Effector memory CD8-positive, alpha-beta T cell (primary cell): ENCODE results near the gene FAM120A.

Source experiments
- ATAC-seq: fragments of 150-1000 bp; cut with Tn5 transposase; replicated peaks from 2 replicates; pipeline ENCODE4 v1.10.0; 2021; ENCODE audit warnings: mild to moderate bottlenecking, moderate library complexity
- DNase-seq, 3 experiments: peaks; one replicate each; pipeline ENCODE4 v3.0.0; 2021
- H3K27ac Mint-ChIP-seq, 2 donors: one replicate each; pipeline ENCODE4 v1.8.0; 2022; ENCODE audit warnings: mild to moderate bottlenecking in 2 of 2, mixed read lengths in 2 of 2, moderate library complexity in 2 of 2
- H3K27me3 Mint-ChIP-seq, 2 donors: one replicate each; pipeline ENCODE4 v1.8.0; 2022; ENCODE audit warnings: mixed read lengths in 2 of 2
- H3K36me3 Mint-ChIP-seq: one replicate; pipeline ENCODE4 v1.8.0; 2022; ENCODE audit warnings: mild to moderate bottlenecking, moderate library complexity, mixed read lengths; ENCODE audit not compliant: insufficient read depth
- H3K4me1 Mint-ChIP-seq, 2 donors: one replicate each; pipeline ENCODE4 v1.8.0; 2022; ENCODE audit warnings: low read depth in 2 of 2, mixed read lengths in 2 of 2
- H3K4me3 Mint-ChIP-seq, 2 donors: one replicate each; pipeline ENCODE4 v1.8.0; 2022; ENCODE audit warnings: mild to moderate bottlenecking in 2 of 2, mixed read lengths in 2 of 2, moderate library complexity in 2 of 2
- H3K9me3 Mint-ChIP-seq, 2 donors: one replicate each; pipeline ENCODE4 v1.8.0; 2022; ENCODE audit warnings: mixed read lengths in 2 of 2

The FAM120A gene

DNA sequence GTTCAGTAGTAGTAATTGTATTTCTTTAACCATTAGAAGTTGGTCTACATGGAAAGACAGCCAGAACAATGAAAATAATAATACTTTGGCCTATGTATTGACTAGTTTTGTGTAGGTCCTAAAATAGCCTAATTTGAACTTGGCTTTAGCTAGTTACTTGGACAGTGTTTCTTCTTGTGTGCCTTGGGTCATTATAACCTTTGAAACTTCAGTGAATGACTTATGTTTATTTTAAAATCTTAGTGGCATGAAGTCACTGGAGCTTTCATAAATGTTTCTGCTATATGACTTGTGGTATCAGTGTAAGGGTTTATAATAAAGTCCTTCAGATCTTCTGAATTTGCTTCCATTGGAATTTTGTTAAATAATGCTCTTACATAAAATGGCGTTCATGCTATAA, 4.5 kb downstream of the FAM120A start:
- Mint-ChIP-seq H3K27ac (peak overlapping the region; percentile 19 to 51), H3K4me3 (peak overlapping the region in 1 of 2 donors; percentile 34), H3K4me1 (peaks cover 53 to 68% of the 10 kb centered on the region in 2 donors), H3K36me3 (peaks cover 24% of the 10 kb centered on the region), H3K27me3 (no peaks in the 10 kb centered on the region), H3K9me3 (no peaks in the 10 kb centered on the region)
- DNase-seq: no peak
- ATAC-seq: no peak

DNA sequence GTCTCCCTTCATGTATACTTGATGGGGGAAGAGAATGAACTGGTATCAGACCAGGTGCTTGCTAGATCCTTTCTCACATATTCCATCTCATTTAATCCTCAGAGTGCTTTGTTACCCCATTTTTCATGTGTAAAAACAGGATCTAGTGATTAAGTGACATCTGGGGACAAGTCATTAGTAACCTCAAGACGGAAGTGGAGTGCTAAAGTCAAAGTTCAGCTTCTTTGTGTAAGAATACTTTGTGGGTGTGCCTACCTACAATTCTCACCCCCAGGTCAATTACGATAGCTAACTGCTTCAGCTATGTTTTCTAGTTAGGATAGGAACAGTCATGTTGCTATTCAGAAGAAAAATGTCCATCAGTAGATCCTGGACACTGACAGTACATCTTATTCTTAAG, 5.0 kb downstream of the FAM120A start:
- ATAC-seq (no peak), DNase-seq (no peak)
- Mint-ChIP-seq H3K9me3 (no peaks in the 10 kb centered on the region), H3K27me3 (no peaks in the 10 kb centered on the region), H3K4me3 (peak overlapping the region; percentile 28 to 34), H3K27ac (peak overlapping the region; percentile 19 to 51), H3K36me3 (peaks cover 22% of the 10 kb centered on the region), H3K4me1 (peaks cover 55 to 70% of the 10 kb centered on the region in 2 donors)

DNA sequence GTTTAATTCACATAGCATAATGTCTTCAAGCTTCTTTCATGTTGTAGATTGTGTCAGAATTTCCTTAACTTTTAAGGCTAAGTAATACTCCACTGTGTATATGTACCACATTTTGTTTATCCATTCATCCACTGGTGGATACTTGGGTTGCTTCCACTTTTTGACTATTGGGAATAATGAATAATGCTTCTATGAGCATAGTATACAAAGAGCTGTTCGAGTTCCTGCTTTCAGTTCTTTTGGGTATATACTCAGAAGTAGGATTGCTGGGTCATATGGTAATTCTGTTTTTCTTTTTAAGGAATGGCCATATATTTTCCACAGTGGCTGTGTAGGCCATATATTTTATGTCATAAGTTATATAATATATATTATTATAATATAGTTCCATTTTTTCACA, 5.5 kb downstream of the FAM120A start:
- Mint-ChIP-seq H3K9me3 (no peaks in the 10 kb centered on the region), H3K36me3 (peaks cover 22% of the 10 kb centered on the region), H3K4me1 (peaks cover 55 to 70% of the 10 kb centered on the region in 2 donors), H3K4me3 (peak overlapping the region; percentile 28 to 34), H3K27me3 (no peaks in the 10 kb centered on the region), H3K27ac (peak overlapping the region in 1 of 2 donors; percentile 19)
- DNase-seq (no peak), ATAC-seq (no peak)

DNA sequence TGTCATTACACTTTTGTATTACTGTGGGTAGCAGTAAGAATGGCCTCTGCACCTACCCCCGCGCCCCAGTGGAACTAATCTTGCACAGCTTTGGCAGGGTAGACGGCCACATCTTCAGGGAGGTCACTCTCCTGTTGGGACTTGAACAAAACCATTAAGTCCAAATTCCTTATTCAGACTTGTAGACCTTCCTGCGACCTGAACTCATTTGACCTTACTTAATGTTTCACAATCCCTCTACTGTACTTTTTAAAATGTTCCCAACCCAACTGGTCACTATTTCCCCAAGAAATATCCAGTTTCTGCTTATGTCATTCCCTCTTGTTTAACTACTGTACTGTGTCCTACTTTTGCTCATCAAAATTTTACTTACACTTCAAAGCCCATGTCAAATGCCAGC, 7.2 kb downstream of the FAM120A start:
- H3K27me3 Mint-ChIP-seq: no peaks in the 10 kb centered on the region
- H3K36me3 Mint-ChIP-seq: peaks cover 6% of the 10 kb centered on the region
- peak overlapping the region; percentile 19 to 74 for H3K27ac Mint-ChIP-seq
- ATAC-seq: no peak
- DNase-seq: no peak
- H3K9me3 Mint-ChIP-seq: no peaks in the 10 kb centered on the region
- peaks cover 53 to 71% of the 10 kb centered on the region in 2 donors for H3K4me1 Mint-ChIP-seq
- peak overlapping the region in 1 of 2 donors; percentile 23 for H3K4me3 Mint-ChIP-seq

DNA sequence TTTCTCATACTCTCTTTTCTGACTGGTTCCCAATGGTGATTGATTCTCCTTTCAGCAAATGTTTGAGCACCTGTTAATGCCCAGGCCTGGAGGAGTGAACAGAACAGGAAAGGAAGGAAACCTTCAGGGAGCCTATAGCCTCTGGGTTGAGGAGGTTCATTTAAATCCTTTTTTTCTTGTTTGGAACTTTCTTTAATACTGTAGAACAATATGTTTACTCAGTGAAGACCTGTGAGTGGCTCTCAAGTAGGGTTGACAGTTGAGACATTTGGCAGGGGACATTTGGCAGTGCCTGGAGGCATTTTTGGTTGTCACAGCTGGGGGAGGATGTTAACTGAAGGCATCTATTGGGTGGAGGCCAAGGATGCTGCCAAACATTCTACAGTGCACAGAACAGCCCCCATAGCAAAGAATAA, 8.0 kb downstream of the FAM120A start:
- Mint-ChIP-seq H3K4me1 (peaks cover 51 to 71% of the 10 kb centered on the region in 2 donors), H3K27me3 (no peaks in the 10 kb centered on the region), H3K27ac (peak overlapping the region; percentile 54 to 74), H3K4me3 (peak overlapping the region in 1 of 2 donors; percentile 23), H3K36me3 (peaks cover 4% of the 10 kb centered on the region), H3K9me3 (no peaks in the 10 kb centered on the region)
- ATAC-seq (no peak), DNase-seq (no peak)

DNA sequence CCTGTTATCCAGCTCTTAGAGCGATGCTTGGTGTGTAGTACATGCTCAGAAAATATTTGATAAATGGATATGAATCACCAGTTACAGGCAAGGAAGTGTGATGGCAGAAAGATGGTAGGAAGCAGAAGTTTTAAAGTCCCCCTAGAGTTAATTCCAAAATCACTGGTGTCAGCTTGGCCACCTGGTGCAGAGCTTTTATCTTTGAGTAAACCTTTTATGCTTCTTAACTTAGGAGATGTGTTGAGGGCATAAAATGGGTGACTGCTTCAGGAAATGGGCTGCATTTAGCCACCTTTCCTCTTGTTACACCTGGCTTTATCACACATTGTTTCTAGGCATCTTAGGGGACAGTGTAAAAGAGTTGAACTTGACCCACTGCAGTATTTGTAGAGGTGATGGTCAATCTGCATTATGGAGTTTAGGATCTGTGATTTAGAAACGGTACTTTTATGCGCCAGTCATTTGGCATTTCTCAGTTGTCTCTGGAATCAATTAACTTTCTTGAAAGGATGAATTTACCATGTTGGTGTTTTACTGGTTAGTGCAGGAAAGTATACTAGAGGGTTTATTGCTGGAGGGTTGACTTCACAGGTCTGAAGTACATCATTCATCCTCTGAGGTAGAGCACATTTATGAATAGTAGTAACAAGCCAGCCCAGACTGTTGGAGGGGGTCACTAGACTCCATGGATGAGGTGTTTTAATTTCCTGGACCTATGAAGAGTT, 9.4 kb downstream of the FAM120A start:
- peaks cover 4% of the 10 kb centered on the region for H3K36me3 Mint-ChIP-seq
- no peak for ATAC-seq
- DNase-seq: no peak
- H3K4me3 Mint-ChIP-seq: peak overlapping the region in 1 of 2 donors; percentile 11
- no peaks in the 10 kb centered on the region for H3K27me3 Mint-ChIP-seq
- peak overlapping the region; percentile 49 to 62 for H3K27ac Mint-ChIP-seq
- H3K4me1 Mint-ChIP-seq: peaks cover 59 to 77% of the 10 kb centered on the region in 2 donors
- no peaks in the 10 kb centered on the region for H3K9me3 Mint-ChIP-seq

DNA sequence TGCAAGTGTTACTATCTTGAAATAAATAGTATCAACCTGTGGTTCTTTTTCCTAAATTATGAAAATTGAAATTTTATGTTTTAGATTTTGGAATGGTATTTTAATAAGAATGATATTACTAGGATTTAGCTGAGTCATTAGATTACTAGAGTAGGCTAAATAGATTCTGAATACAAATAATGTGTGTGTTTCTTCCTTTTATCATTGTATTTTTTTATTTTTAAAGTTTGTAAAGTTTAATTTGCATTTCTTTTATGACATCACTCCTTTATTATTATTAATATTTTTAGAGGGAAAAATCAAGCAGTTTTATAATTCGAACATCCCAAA, 9.9 kb downstream of the FAM120A start:
- H3K27ac Mint-ChIP-seq: peak overlapping the region in 1 of 2 donors; percentile 62

DNA sequence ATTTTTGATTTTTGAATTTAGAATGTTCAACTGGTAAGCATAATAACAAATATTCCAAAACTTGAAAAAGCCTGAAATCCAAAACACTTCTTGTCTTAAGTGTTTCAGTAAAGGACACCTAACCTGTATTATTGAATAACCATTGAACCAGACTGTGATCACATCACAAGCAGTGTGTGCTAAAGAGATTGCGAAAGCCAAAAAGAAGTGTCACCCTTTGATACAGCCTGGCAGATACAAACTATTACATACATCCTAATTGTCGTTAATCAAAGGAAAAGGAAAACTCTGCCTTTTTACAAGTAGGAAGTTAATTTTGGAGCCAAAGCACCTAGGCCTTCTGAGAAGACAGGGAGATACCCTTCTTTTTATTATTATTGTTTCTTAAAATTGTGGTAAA, 10.3 kb downstream of the FAM120A start:
- ATAC-seq (no peak), DNase-seq (no peak)
- Mint-ChIP-seq H3K9me3 (no peaks in the 10 kb centered on the region), H3K27ac (no peak overlapping the region), H3K27me3 (no peaks in the 10 kb centered on the region), H3K4me3 (no peak overlapping the region), H3K36me3 (peaks cover 4% of the 10 kb centered on the region), H3K4me1 (peaks cover 60 to 78% of the 10 kb centered on the region in 2 donors)

More for the DNA sequence above, 9.9 kb downstream of the FAM120A start:
- no peaks in the 10 kb centered on the region for H3K27me3 Mint-ChIP-seq
- H3K4me3 Mint-ChIP-seq: no peak overlapping the region
- no peak for ATAC-seq
- H3K9me3 Mint-ChIP-seq: no peaks in the 10 kb centered on the region
- DNase-seq: no peak
- peaks cover 60 to 78% of the 10 kb centered on the region in 2 donors for H3K4me1 Mint-ChIP-seq
- H3K36me3 Mint-ChIP-seq: peaks cover 4% of the 10 kb centered on the region

DNA sequence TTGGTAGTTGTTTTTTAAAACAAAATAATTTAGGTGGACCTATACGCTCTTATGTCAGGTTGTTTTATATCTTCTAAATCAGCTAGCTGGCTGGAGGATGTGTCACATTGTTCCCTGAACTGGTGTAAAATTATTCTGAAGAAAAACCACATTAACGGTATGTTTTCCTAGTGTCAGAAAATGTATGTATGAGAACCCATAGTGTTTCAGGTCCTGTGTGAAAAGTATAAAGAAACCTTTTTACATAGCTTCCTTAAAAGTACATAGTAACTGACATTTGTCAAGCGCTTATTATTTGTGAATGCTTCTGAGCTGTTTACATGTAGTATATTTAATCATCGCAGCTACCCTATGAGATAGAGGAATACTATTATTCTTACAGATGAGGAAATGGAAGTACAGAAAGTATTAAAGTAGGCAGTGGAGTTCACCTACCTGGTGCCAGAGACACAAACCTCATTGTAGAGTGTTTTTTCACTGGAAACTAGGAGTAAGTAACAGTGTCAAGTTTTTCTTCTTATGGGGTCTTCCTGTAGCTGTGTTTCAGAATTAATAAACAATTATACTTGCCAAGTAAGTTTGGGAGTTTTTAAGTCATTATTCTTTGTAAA, 12.3 kb downstream of the FAM120A start:
- H3K9me3 Mint-ChIP-seq: no peaks in the 10 kb centered on the region
- H3K36me3 Mint-ChIP-seq: peaks cover 4% of the 10 kb centered on the region
- DNase-seq: no peak
- no peak for ATAC-seq
- H3K4me3 Mint-ChIP-seq: peak overlapping the region; percentile 52 to 68
- H3K27ac Mint-ChIP-seq: peak overlapping the region; percentile 86 to 95
- no peaks in the 10 kb centered on the region for H3K27me3 Mint-ChIP-seq
- H3K4me1 Mint-ChIP-seq: peaks cover 61 to 80% of the 10 kb centered on the region in 2 donors

DNA sequence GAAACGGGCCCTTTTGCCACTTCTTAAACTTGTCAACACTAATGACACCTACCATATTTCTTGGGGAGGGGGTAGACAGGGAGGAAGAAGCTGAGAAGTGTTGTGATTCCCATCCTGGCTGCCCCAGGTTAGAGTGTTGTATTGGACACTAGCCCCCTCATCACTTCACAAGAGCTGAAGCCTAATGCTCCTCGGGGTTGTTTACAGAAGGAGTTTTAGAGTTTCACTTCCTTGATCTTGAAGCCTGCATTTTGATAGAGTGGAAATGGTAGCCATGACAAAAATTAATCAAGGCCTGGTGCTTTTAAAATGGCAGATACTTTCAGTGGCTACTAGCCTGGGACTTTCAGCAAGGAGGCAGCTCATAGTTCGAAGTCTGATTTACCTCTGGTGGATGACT, 12.9 kb downstream of the FAM120A start:
- peak overlapping the region; percentile 52 to 68 for H3K4me3 Mint-ChIP-seq

DNA sequence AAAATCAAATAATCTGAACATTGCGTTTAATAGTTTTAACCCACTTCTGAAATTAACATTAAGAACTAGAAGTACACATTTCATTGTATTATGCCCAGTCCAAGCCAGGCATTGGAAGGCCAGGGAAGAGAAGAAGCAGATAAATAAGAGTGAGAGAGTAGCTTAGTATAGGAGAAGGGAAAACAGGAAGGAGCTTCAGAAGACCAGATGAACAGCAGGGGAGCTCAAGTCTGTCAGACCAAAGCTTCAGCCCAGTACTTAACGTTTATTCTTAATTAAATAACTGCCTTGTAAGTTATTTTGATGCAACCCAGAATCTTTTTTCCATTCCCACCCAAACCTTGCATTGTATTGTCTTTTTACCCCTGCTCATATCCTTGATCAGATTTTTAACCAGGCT, 13.4 kb downstream of the FAM120A start:
- Mint-ChIP-seq H3K4me3 (peak overlapping the region; percentile 52 to 68), H3K9me3 (no peaks in the 10 kb centered on the region), H3K4me1 (peaks cover 58 to 78% of the 10 kb centered on the region in 2 donors), H3K36me3 (peaks cover under 1% of the 10 kb centered on the region), H3K27ac (peak overlapping the region; percentile 86 to 95), H3K27me3 (no peaks in the 10 kb centered on the region)
- DNase-seq (no peak), ATAC-seq (no peak)

More for the DNA sequence above, 12.9 kb downstream of the FAM120A start:
- Mint-ChIP-seq H3K27me3 (no peaks in the 10 kb centered on the region), H3K27ac (peak overlapping the region; percentile 86 to 95), H3K36me3 (peaks cover 3% of the 10 kb centered on the region), H3K9me3 (no peaks in the 10 kb centered on the region), H3K4me1 (peaks cover 60 to 80% of the 10 kb centered on the region in 2 donors)
- no peak for DNase-seq
- peak; percentile 36 for ATAC-seq

DNA sequence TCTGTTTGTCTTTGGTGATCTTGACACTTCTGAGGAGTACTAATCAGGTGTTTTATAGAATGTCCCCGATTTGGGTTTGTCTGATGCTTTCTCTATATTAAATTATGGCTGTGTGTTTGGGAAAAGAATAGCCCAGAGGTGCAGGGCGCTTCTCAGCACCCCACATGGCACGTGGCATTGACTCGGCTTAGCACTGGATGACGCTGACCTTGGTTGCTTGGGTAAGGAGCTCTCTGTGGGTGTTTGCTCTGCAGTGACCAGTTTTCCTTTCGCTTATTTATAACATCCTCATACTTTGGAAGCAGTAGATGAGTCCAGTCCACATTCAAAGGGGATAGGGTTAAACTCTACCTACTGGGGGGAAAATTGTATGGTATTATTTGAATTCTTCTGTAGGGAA, 14.4 kb downstream of the FAM120A start:
- no peaks in the 10 kb centered on the region for H3K9me3 Mint-ChIP-seq
- DNase-seq: no peak
- no peak for ATAC-seq
- H3K27me3 Mint-ChIP-seq: no peaks in the 10 kb centered on the region
- H3K36me3 Mint-ChIP-seq: peaks cover 7% of the 10 kb centered on the region
- H3K4me1 Mint-ChIP-seq: peaks cover 60 to 81% of the 10 kb centered on the region in 2 donors
- H3K27ac Mint-ChIP-seq: peak overlapping the region; percentile 23 to 95
- peak overlapping the region; percentile 2 to 54 for H3K4me3 Mint-ChIP-seq

DNA sequence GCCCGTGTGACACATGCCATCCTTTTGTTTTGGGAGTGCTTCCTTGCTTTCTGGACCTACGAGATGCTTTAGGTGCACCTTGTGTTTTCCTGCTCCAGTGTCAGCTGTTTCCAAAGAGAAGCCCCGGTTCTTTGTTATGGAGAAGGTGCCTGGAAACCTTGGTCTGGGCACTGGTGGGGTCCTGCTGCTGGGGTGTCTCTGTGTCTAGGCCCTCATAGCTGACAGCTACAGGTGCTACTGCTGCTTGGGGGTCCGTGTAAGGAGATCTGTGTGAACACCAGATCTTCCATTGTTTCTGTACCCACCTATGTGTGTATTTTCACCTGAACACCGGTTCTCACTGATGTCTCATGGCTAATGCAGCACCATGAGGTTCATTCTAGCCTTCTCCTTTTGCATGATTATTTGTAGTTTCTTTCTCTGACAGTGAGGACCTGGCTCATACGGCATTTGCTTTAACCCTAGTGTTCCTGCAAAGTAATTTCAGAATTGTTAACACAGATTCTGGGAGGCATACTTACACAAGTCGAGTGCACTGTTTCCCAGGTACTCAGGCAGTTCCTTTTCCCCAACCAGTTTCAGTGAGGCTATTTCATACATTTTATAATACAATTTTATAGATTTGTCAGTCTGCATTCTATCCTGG, 15.1 kb downstream of the FAM120A start:
- peak overlapping the region in 1 of 2 donors; percentile 95 for H3K27ac Mint-ChIP-seq
- no peaks in the 10 kb centered on the region for H3K9me3 Mint-ChIP-seq
- peaks cover 8% of the 10 kb centered on the region for H3K36me3 Mint-ChIP-seq
- no peaks in the 10 kb centered on the region for H3K27me3 Mint-ChIP-seq
- DNase-seq (no peak), ATAC-seq (no peak)
- H3K4me3 Mint-ChIP-seq: peak overlapping the region; percentile 54 to 68
- peaks cover 59 to 82% of the 10 kb centered on the region in 2 donors for H3K4me1 Mint-ChIP-seq
